Transverse colon (tissue), 3 donors: ENCODE measurements around the gene EYA2.

Source experiments
- EP300 ChIP-seq: sonication (generic); formaldehyde crosslinking; IDR thresholded peaks from one replicate; pipeline ENCODE4 v1.6.1; 2017; ENCODE audit warnings: antibody characterized with exemption, low read depth
- POLR2AphosphoS5 ChIP-seq, 3 donors: sonication (generic); formaldehyde crosslinking; IDR thresholded peaks; one replicate each; pipeline ENCODE4 v1.6.1; 2016; ENCODE audit warnings: antibody characterized with exemption in 3 of 3

- TF ChIP-seq EP300 (no peak), POLR2AphosphoS5 (IDR thresholded peaks at IDR 0.05) (no peak)
Observed at GRCh38 chr20:47024461-47024937, 129.9 kb downstream of the EYA2 start.
